ENCODE data around the gene SINHCAF. TPM values are rescaled to one million over a fixed set of nuclear protein-coding genes. Genes with fewer than 3 reads are reported as not detected.

Gene SINHCAF
- total RNA-seq, 2 donors from 2014 or later: 13.5 to 26.0 TPM

DNA sequence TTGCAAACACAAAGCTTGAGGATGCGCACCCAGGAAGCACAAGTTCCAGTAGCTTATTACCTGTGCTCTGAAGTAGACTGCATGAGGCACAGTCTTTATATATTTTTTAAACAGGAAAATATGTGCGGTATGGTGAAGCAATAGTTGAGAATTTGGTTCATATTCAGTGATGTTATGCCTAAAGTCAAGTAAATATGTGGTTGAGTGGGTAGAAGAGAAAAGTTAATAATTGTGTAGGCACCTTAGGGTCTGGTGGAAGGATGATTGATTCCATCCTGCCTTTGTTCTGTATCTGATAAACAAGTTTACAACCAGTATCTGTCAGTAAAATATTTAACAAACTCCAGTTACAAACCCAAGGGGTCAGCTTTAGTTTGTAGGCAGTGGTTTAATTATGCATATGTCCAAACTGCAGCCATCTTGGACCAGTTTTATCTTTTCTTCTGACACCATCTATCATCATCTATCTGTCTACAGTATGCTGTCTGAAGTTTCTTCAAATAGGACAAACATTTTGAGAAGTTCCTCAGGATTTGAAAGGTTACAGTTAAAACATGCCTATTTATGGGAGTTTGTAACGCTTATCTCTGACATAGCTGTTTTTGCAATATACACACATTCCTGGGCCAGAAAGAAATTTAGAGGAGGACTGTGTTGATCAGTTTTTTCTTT, 10.8 kb downstream of the SINHCAF start:
- DNase-seq: no peak
- intact Hi-C loops (cut with DNase I): no loop called here
- ATAC-seq: no peak

DNA sequence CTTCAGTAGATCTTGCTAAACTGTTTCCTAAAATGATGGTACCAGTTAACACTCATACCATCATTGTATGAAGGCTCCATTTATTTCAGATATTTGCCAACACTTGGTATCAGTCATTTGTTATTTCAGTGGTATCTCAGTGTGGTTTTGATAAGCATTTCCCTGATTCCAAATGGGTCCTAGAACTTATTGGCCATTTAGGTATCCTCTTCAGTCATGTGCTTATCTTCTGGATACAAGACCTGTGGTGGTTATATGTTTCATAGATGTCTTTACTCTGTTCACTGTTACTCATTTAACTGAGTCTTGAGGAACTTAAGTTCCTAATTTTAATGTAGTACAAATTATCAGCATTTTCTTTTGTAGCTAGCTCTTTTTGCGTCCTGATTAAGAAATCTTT, 13.5 kb downstream of the SINHCAF start:
- no peak for ATAC-seq
- DNase-seq: no peak
- intact Hi-C loops (cut with DNase I): no loop called here

DNA sequence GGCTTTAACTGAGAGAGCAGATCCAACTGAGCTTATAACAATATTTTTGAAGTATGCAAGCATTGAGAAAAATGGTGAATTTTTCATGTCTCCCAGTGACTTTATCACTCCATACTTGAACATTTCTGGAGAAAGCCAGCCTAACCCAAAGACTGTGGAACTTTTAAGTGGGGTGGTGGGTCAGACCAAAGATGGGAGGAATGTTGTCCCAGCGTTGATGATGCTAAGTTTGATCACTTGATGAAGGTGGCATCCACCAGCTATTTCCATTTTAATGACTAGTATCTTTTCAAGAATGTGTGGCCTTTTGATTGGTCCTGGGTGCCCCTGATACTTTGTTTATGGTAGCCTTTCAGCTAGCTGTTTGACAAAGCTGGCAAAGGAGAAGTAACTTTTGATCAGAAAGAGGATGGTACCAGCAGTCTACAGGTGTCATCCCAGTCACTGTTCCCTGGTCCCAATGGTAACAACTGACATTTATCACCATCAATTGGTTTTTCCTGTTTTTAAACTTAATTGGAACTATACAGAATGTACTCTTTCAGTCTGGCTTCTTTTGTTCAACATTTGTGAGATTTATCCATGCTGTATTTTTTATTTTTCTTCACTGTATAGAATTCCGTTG, 14.2 kb downstream of the SINHCAF start:
- DNase-seq (no peak), ATAC-seq (no peak)
- intact Hi-C loops (cut with DNase I): no loop called here

DNA sequence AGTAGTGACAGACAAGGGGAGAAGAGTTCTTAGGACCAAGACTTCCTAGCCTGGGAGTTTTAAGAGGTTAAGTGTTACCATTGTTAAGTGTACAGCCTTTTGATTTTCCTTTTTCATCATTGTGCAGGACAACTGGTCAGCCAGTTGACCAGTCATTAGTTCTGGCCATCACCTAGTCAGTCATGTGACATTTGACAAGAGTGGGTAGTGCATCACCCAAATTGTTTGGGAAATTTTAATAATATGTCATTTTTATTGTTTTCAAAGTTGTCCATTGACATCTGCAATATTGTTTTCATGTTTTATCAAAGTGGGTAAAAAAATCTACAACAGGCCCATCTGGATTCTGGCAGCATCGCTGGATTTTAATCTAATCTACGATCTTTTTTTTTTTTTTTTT, 15.5 kb downstream of the SINHCAF start:
- intact Hi-C loops (cut with DNase I): no loop called here
- ATAC-seq (no peak), DNase-seq (no peak)

DNA sequence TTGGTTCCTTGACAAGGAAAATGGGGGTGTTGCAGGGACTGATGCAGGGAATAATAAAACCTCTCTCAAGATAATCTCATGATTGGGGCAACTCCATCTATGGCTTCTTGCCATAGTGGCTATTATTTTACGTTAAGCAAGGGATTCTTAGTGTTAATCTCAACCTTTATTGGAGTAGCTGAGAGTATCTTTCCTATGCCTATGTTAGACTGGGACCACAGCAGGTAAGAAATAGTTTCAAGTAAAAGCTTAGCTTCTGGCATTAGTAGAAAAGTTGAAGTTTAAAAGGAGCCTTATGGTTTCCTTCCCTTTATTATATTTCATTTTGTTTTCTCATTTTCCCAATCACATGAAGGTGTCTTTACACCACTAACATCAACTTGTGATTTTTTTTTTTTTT, 16.7 kb downstream of the SINHCAF start:
- intact Hi-C loops (cut with DNase I): no loop called here
- DNase-seq (no peak), ATAC-seq (no peak)

DNA sequence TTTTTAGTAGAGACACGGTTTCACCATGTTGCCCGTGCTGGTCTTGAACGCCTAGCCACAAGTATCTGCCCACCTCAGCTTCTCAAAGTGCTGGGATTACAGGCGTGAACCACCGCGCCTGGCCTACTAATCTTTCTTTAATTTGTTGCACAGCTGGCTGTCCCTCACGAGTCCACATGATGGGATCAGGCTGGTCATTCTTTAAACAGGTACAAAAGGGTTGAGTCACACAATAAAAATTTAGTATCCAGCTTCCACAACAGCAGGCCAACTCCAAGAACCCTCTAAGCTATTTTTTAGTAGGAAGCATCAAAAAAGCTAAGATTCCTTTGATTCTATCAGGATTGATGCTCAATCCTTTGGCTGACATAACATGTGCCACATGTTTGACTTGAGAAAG, 17.8 kb downstream of the SINHCAF start:
- no peak for DNase-seq
- intact Hi-C loops (cut with DNase I): no loop called here
- ATAC-seq: no peak

DNA sequence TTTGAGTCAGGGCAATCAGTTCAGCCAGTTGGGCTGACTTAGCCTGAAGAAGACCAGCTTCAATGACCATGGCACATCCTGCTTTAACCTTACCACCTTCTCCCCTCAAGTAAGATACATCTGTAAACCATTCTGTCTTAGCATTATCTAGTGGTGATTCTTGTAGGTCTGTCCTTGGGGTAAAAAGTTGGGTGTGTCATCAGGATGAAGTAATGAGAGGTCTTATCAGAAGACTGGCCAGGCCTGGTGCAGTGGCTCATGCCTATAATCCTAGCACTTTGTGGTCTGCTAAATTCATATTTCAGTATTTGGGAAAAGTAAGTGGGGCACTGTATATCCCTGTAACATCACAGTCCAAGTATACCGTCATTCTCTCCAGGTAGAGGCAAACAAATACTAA, 19.1 kb downstream of the SINHCAF start:
- DNase-seq (no peak), ATAC-seq (no peak)
- intact Hi-C loops (cut with DNase I): no loop called here

DNA sequence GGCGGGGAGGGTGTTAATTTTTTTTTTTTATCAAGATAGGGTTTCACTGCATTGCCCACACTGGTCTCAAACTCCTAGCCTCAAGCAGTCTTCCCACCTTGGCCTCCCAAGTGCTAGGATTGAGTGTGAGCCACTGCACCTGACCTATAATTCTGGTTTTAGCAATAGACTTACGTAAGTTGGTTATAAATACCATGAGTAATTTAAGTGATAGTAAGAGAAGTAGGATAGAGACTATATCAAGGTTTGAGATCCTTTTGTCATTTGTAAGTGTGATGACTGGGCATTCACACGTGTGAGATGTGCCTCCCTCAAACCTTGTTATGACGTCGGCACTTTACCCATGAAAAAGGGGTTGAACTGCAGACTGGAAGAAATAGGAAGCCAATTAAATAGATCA, 22.5 kb downstream of the SINHCAF start:
- ATAC-seq: no peak
- DNase-seq: no peak
- intact Hi-C loops (cut with DNase I): no loop called here

DNA sequence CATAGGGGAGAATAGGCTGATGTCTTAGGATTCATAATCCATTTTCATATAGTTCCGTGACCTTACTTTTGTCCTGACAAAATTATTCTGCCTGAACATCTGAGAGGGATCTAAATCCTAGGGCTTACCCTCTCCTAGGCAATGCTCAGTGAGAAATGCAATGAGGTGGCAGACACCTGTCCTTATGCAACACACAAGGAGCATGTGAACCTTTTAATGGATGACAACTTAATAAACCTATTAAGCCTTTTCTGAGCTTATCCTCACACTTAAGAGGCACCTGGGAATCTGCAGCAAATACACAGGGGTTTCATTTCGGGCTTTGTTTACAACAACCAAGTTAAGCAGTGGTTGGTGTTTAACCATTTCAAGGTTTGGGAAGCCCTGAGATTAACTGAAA, 24.6 kb downstream of the SINHCAF start:
- no peak for ATAC-seq
- intact Hi-C loops (cut with DNase I): no loop called here

DNA sequence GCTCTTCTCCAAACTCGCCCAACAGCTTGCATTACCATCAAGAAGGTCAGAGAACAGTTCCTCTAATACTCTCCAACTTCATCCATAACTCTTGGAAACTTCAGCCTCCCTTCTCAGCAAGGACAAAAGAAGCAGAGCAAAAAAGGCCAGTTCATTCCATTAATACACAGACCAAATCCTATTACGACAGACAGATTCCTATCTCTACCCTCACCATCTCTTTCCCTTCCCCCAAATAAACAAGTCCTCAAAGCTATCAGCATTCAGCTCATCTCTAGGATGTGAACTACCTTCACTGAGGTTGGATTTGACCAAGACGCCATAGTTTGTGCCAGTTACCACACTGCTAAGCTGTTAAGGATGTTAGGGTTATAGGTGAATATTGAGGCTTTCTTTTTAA, 25.2 kb downstream of the SINHCAF start:
- intact Hi-C loops (cut with DNase I): no loop called here
- no peak for DNase-seq
- ATAC-seq: no peak

More for the DNA sequence above, 24.6 kb downstream of the SINHCAF start:
- no peak for DNase-seq

DNA sequence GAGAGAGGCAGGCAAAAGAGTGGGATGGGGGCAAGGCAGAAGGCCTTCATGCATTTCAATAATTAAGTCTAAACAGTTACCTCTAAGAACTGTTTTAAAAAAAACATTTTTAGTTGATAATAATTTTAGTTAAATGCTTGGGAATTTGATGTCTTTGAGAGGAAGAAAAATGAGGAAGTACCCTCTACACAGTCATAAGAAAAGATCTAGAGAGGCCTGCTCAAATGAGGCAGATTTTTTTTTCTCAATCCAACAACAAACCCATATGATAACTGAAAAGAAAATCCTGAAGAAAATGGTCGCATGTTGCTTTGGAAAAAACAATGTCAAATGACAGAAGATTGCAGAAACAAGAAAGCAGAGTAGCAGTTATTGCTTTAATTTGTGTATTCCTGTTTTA, 25.6 kb downstream of the SINHCAF start:
- intact Hi-C loops (cut with DNase I): no loop called here
- ATAC-seq (no peak), DNase-seq (no peak)

DNA sequence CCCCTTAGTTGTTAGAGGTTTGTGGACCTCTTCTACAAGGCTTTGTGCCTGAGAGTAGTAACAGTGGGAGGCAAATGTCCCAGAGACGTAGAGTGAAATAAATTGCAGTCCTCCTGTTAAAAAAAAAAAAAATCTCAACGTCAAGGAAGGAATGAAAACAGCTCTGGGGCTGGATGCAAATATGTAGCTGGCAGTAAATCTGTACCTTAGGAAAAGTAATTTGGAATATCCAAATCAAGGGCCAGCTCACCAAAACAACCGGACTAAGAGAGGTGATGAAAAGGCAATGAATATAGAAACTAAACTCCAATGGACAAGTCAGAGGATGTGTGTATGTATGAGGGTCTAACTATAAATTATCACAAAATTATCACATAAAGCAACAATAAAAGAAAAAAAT, 27.0 kb downstream of the SINHCAF start:
- no peak for DNase-seq
- ATAC-seq: no peak
- intact Hi-C loops (cut with DNase I): no loop called here

DNA sequence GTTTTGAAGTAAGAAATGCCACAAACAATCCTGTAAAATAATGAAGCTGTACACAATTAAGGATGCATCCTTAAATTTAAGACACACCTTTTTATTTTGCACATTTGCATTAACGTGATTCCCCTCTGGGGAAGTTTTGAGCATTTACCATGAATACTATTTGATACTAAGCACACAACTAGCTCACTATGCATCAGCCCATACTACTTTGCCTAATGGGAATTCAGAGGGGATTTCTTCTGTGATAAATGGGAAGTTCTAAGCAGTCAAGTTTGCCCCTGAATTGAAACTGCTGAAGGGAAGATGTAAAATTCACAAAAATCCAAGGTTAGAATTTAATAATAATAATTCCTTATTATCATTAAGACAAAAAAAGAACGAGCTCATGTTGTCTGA, 27.4 kb downstream of the SINHCAF start:
- DNase-seq: no peak
- intact Hi-C loops (cut with DNase I): no loop called here
- ATAC-seq: no peak

DNA sequence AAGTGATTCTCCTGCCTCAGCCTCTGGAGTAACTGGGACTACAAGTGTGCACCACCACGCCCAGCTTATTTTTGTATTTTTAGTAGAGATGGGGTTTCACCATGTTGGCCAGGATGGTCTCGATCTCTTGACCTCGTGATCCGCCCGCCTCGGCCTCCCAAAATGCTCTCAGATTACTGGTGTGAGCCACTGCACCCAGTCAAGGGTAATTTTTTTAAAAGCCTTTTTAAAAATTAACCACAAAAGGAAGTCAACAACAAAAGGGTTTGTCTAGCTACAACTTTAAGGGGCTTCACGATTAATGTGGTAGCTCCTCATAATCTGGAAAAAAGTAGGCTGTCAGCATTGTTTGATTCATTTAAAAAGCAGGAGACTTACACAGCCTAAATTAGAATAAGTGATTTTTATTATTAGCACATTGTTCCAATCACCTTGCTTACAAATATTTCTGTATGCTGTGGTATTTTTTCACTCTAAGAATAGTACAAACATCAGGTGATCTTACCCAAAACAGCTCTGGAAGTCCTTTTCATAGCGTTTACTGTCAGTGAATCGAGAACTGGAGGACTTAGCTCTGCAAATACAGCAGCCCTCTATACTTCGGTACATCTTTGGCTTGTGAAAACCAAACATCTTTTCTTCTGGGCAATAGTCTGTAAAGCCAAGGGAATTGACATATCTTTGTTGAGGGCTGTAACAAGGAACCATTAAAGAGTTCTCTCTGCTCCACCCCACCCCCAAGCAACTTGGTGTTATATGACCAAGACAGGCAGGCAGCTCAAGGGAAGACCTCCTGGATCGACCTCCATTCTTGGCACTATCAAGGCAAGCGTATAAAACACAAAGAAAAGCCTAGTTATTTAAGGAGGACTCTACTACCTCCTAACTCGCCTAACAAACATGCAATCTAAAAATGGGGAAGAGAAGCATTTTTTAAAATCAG, 28.1 kb downstream of the SINHCAF start:
- intact Hi-C loops (cut with DNase I): no loop called here
- no peak for DNase-seq
- ATAC-seq: no peak

DNA sequence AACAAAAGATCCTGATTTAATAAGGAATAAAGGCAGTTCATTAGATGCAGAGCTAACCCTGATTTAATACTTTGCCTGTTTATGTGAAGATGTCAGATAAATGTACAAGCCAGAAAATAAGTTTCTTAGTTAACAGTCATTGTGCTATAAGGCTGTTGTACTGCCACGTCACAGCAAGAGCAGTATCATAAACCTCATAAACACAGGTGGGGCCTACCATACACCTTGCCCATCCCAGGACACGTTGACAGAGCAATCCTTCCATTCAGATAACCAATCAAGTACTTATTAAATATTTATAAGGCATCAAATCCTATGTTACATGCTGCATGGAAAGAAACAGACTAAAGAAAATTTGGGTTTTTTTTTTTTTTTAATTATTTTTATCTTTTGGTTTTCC, 36.5 kb downstream of the SINHCAF start:
- intact Hi-C loops (cut with DNase I): no loop called here
- ATAC-seq (no peak), DNase-seq (no peak)

DNA sequence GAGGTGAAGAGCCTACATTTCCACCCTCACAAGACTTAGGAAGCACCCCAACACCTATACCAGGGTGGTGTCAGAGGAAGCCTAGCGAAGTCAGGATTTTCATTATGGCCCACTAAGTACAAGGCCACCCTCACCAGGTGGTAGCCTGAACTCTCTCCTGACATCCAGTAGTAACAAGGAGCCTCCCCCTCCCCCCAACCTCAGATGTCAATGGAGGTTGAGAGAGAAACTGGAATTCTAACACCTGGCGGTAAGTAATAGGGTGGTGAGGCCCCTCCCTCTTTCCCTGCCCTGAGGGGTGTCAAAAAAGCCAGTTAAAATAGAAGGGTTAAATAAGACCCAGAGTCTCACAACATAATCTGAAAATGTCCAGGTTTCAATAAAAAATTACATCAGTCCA, 37.6 kb downstream of the SINHCAF start:
- ATAC-seq: no peak
- intact Hi-C loops (cut with DNase I): no loop called here
- no peak for DNase-seq

DNA sequence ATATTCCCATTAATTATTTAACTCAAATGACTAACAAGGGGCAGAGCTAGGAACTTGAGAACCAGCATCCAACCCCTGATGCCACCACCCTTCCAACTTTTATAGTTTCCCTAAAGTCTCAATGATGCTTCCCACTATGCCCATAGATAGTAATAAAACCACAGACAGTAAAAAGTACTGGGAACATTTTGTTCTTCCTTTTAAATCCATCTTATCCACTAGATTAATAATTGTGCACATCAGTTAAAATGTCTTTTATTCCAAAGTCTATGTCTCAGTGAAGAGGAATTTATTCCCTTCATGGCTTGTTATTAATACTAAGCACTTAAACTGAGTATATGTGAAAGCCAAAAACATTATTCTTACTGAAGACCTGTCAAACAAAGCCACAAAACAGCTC, 45.8 kb downstream of the SINHCAF start:
- ATAC-seq (no peak), DNase-seq (no peak)
- intact Hi-C loops (cut with DNase I): no loop called here

DNA sequence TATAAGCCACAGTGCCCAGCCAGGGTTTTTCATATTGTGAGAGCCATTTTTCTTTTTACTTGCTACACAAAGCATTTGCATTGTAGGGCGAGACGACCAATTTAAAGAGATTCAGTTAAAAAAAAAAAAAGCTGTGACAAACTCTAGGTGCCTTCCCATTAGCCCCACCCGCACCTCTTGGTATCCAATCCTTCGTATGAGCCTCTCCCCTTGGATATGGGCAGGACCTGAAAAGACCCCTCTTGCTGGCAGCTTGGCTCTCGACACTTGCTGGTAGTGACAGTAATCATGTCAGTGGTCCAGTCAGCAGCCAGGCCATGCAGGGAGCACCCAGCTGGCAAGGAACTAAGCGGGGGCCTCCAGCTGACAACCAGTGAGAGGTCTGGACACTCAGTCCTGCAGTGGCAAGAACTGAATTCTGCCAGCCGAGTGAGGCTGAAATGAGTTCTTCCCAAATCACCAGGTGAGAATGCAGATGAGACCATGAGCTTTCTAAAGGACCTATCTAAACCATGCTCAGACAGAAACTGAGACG, 46.5 kb downstream of the SINHCAF start:
- ATAC-seq (no peak), DNase-seq (no peak)
- intact Hi-C loops (cut with DNase I): no loop called here

DNA sequence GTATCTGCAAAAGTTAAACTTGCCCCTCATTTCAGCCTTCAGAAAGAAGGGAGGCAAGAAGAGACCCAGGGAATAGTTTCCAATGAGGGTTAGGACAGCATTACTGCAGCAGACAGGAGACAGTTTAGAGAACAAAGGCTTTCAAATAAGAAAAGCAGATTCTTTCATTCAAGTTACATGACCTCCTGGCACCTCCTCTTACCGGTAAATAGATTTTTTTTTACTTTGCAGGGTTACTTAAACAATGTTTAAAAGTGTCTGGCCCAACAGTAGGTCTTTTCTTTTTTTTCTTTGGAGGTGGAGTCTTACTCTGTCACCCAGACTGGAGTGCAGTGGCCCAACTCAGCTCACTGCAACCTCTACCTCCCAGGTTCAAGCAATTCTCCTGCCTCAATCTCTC, 47.1 kb downstream of the SINHCAF start:
- no peak for ATAC-seq
- DNase-seq: no peak
- intact Hi-C loops (cut with DNase I): no loop called here

DNA sequence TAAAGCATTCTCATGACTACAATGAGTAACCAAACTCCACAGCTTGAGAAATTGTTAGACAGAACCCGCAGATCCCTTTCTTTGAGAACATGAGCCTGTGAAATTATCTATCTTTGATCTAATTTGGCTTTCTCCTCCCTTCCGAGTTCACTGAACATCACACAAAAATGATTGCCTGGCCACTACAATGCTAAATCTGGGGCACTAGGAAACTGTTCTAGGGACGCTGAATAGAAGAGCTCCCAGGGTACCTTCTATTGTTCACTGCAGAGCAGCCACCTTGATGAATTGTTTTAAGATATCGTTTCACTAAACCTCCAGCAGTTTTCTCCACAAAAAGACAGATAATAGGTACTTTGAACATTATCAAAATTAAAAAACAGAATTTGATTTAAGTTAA, 47.5 kb downstream of the SINHCAF start:
- no peak for ATAC-seq
- DNase-seq: no peak
- intact Hi-C loops (cut with DNase I): no loop called here
